Panc1 (cell line): ENCODE measurements around the gene HELZ2.

Experiments
- POLR2AphosphoS5 ChIP-seq: IDR thresholded peaks from 2 replicates; pipeline ENCODE4 v1.6.1; 2012; ENCODE audit warnings: mild to moderate bottlenecking, low read depth, low read length, moderate library complexity
- TF ChIP-seq, protein P1 (sequence below): fragments of 450-650 bp; IDR thresholded peaks from 2 replicates; pipeline ENCODE4 v1.5.1; 2017; ENCODE audit warnings: mild to moderate bottlenecking

GRCh38 chr20:63610581-63611435 is 36.8 kb upstream of the HELZ2 start:
- TF ChIP-seq, protein P1, sequence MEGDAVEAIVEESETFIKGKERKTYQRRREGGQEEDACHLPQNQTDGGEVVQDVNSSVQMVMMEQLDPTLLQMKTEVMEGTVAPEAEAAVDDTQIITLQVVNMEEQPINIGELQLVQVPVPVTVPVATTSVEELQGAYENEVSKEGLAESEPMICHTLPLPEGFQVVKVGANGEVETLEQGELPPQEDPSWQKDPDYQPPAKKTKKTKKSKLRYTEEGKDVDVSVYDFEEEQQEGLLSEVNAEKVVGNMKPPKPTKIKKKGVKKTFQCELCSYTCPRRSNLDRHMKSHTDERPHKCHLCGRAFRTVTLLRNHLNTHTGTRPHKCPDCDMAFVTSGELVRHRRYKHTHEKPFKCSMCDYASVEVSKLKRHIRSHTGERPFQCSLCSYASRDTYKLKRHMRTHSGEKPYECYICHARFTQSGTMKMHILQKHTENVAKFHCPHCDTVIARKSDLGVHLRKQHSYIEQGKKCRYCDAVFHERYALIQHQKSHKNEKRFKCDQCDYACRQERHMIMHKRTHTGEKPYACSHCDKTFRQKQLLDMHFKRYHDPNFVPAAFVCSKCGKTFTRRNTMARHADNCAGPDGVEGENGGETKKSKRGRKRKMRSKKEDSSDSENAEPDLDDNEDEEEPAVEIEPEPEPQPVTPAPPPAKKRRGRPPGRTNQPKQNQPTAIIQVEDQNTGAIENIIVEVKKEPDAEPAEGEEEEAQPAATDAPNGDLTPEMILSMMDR, result no peak
- no peak for TF ChIP-seq POLR2AphosphoS5
